Measurements from ENCODE around the gene CD40. TPM values are rescaled to one million over a fixed set of nuclear protein-coding genes. Genes with fewer than 3 reads are reported as not detected.
A peak's percentile ranks its signal among the peaks of the same experiment; 100 is the strongest.

CD40 gene
- 0.40 and 1.5 TPM in 2 replicates for total RNA-seq (ENCODE audit: low replicate concordance)
- long read RNA-seq, partial matches to known transcripts: 0 of 2 reads
- long read RNA-seq, other reads (novel, unspliced or antisense): 0 of 2 reads

- TF ChIP-seq CTCF (conservative IDR thresholded peaks at IDR 0.05): no peak
- Mint-ChIP-seq H3K9me3 (no peaks in the 10 kb centered on the region), H3K27me3 (peaks cover 75% of the 10 kb centered on the region), H3K36me3 (no peaks in the 10 kb centered on the region), H3K4me3 (peak within 1 kb of the TSS; percentile 86), H3K27ac (no peak within 1 kb of the TSS), H3K4me1 (ENCODE audit: unreplicated experiment) (no peaks in the 10 kb centered on the region)
- no peak for DNase-seq (ENCODE audit: extremely low spot score, unreplicated experiment)
Observed at GRCh38 chr20:46117704-46118467, at the start of gene CD40. Gene CD40, plus strand, starts transcription at chr20:46118314. Its CDS starts 30 bp downstream, at chr20:46118344.

GRCh38 chr20:46070215-46070900 lies 47.8 kb upstream of the CD40 start:
- Mint-ChIP-seq H3K27ac (no peak overlapping the region), H3K9me3 (no peaks in the 10 kb centered on the region), H3K27me3 (no peaks in the 10 kb centered on the region), H3K36me3 (peaks cover 22% of the 10 kb centered on the region), H3K4me3 (no peak overlapping the region), H3K4me1 (ENCODE audit: unreplicated experiment) (peaks cover 15% of the 10 kb centered on the region)
- DNase-seq (ENCODE audit: extremely low spot score, unreplicated experiment): no peak
- TF ChIP-seq CTCF (conservative IDR thresholded peaks at IDR 0.05): no peak

- TF ChIP-seq CTCF (conservative IDR thresholded peaks at IDR 0.05): no peak
- Mint-ChIP-seq H3K4me3 (no peak overlapping the region), H3K36me3 (peaks cover 17% of the 10 kb centered on the region), H3K27me3 (no peaks in the 10 kb centered on the region), H3K4me1 (ENCODE audit: unreplicated experiment) (peaks cover 15% of the 10 kb centered on the region), H3K27ac (no peak overlapping the region), H3K9me3 (no peaks in the 10 kb centered on the region)
- DNase-seq (ENCODE audit: extremely low spot score, unreplicated experiment): no peak
Observed at GRCh38 chr20:46071573-46071972, 46.5 kb upstream of the CD40 start.

- no peak for DNase-seq (ENCODE audit: extremely low spot score, unreplicated experiment)
- H3K27me3 Mint-ChIP-seq: no peaks in the 10 kb centered on the region
Observed at GRCh38 chr20:46073024-46073423, 45.1 kb upstream of the CD40 start.

GRCh38 chr20:46073443-46073842 lies 44.7 kb upstream of the CD40 start:
- Mint-ChIP-seq H3K9me3 (no peaks in the 10 kb centered on the region), H3K4me3 (no peak overlapping the region), H3K27me3 (no peaks in the 10 kb centered on the region), H3K4me1 (ENCODE audit: unreplicated experiment) (peaks cover 15% of the 10 kb centered on the region), H3K36me3 (peaks cover 11% of the 10 kb centered on the region), H3K27ac (no peak overlapping the region)
- TF ChIP-seq CTCF (conservative IDR thresholded peaks at IDR 0.05): no peak
- DNase-seq (ENCODE audit: extremely low spot score, unreplicated experiment): no peak

More at GRCh38 chr20:46073024-46073423, 45.1 kb upstream of the CD40 start:
- Mint-ChIP-seq H3K4me3 (no peak overlapping the region), H3K27ac (no peak overlapping the region), H3K9me3 (no peaks in the 10 kb centered on the region), H3K36me3 (peaks cover 14% of the 10 kb centered on the region), H3K4me1 (ENCODE audit: unreplicated experiment) (peaks cover 15% of the 10 kb centered on the region)
- TF ChIP-seq CTCF (conservative IDR thresholded peaks at IDR 0.05): no peak
